GM21526 (cell line): ENCODE results near the gene PDE6A.

Source experiments
- ATAC-seq: cut with Tn5 transposase; IDR thresholded peaks from one replicate; pipeline ENCODE4 v1.9.1; 2021; ENCODE audit warnings: moderate library complexity; ENCODE audit not compliant: unreplicated experiment, low FRiP score

PDE6A gene

GRCh38 chr5:149944666-149945065 lies at the start of gene PDE6A:
TSS of gene PDE6A (minus strand) at chr5:149944793. CDS start at chr5:149944673, 120 bp downstream.
- ATAC-seq = no peak

- ATAC-seq = no peak
These were observed 48.9 kb upstream of the PDE6A start for GRCh38 chr5:149993471-149993870.

- ATAC-seq = no peak
These were observed 46.2 kb upstream of the PDE6A start for GRCh38 chr5:149990518-149991376.

- no peak for ATAC-seq
These were observed 43.5 kb upstream of the PDE6A start for GRCh38 chr5:149988126-149988525.

- no peak for ATAC-seq
These were observed 37.9 kb upstream of the PDE6A start for GRCh38 chr5:149982505-149982904.

GRCh38 chr5:149981206-149981605 lies 36.6 kb upstream of the PDE6A start:
- ATAC-seq = no peak

GRCh38 chr5:149979896-149980295 lies 35.3 kb upstream of the PDE6A start:
- no peak for ATAC-seq

GRCh38 chr5:149975409-149975808 lies 30.8 kb upstream of the PDE6A start:
- ATAC-seq = no peak

- ATAC-seq = no peak
These were observed 24.8 kb upstream of the PDE6A start for GRCh38 chr5:149969181-149969930.

GRCh38 chr5:149966946-149967345 lies 22.4 kb upstream of the PDE6A start:
- ATAC-seq = no peak

- no peak for ATAC-seq
These were observed 19.1 kb upstream of the PDE6A start for GRCh38 chr5:149963729-149964128.

GRCh38 chr5:149962601-149963300 lies 18.2 kb upstream of the PDE6A start:
- ATAC-seq = no peak

GRCh38 chr5:149961957-149962409 lies 17.4 kb upstream of the PDE6A start:
- no peak for ATAC-seq

GRCh38 chr5:149961186-149961685 lies 16.6 kb upstream of the PDE6A start:
- ATAC-seq = no peak

- ATAC-seq = peak; percentile 99
These were observed 15.9 kb upstream of the PDE6A start, which contains the start of gene SLC26A2 for GRCh38 chr5:149960272-149961185. TSS of gene SLC26A2 (plus strand) at chr5:149960758. CDS start at chr5:149977653, 16,895 bp downstream.

- ATAC-seq = no peak
These were observed 15.0 kb upstream of the PDE6A start for GRCh38 chr5:149959406-149960236.

- no peak for ATAC-seq
These were observed 13.3 kb upstream of the PDE6A start for GRCh38 chr5:149957855-149958254.

GRCh38 chr5:149956685-149957084 lies 12.1 kb upstream of the PDE6A start:
- ATAC-seq = no peak

GRCh38 chr5:149954798-149955197 lies 10.2 kb upstream of the PDE6A start:
- ATAC-seq = no peak
